Mammary epithelial cell (primary cell): ENCODE measurements around the gene KLHL6.

Experiments
- CTCF ChIP-seq, 2 donors: IDR thresholded peaks in 1 of 2; conservative IDR thresholded peaks in 1 of 2; 2 replicates each; pipeline ENCODE4 v1.5.1; 2011 to 2012; ENCODE audit warnings: inconsistent platforms in 2 of 2, low read length in 2 of 2, mild to moderate bottlenecking in 2 of 2, control low read depth in 1 of 2, low read depth in 1 of 2; ENCODE audit not compliant: insufficient read depth in 1 of 2; ENCODE audit errors: extremely low read depth in 1 of 2
- EZH2 ChIP-seq: IDR thresholded peaks from 2 replicates; pipeline ENCODE4 v1.6.1; 2012; ENCODE audit warnings: low read length, inconsistent platforms, borderline replicate concordance

- no peak for TF ChIP-seq CTCF (conservative IDR thresholded peaks at IDR 0.05 in 1 of 2, IDR thresholded peaks at IDR 0.05 in 1 of 2; ENCODE audit: extremely low read depth in 1 of 2, insufficient read depth in 1 of 2, low read depth in 1 of 2, low read length in 2 of 2)
- TF ChIP-seq EZH2 = no peak
These were observed 69.9 kb downstream of the KLHL6 start for GRCh38 chr3:183485585-183485984.
